Ovary (tissue), 3 donors: ENCODE data around the gene KLF1.

ENCODE experiments used
- CTCF ChIP-seq, 3 donors: fragments of 450-650 bp in 2 of 3; fragments of 200-600 bp in 1 of 3; IDR thresholded peaks; one replicate each; pipeline versions ENCODE4 v1.5.1 to v1.8.0; 2016 to 2022; ENCODE audit warnings: antibody characterized with exemption in 3 of 3, mild to moderate bottlenecking in 1 of 3
- EP300 ChIP-seq: sonication (generic); formaldehyde crosslinking; IDR thresholded peaks from one replicate; pipeline ENCODE4 v1.6.1; 2017; ENCODE audit warnings: antibody characterized with exemption
- POLR2A ChIP-seq: fragments of 450-650 bp; IDR thresholded peaks from one replicate; pipeline ENCODE4 v1.6.1; 2017; ENCODE audit warnings: antibody characterized with exemption, mild to moderate bottlenecking, moderate library complexity
- donor health status: DM: no; HTN: no; CAD: no.

GRCh38 chr19:12922959-12923358 lies 36.0 kb upstream of the KLF1 start:
- no peak for TF ChIP-seq POLR2A
- no peak for TF ChIP-seq EP300
- no peak for TF ChIP-seq CTCF (IDR thresholded peaks at IDR 0.05)
